HG03432 (cell line): ENCODE results near the gene LTBP3.
A peak's percentile ranks its signal among the peaks of the same experiment; 100 is the strongest.
"Not testable (repeated sequence)": the region's sequence is repeated elsewhere in the genome, so short reads cannot be mapped to it uniquely, and the experiment has no call there.

ENCODE experiments used
- ATAC-seq: cut with Tn5 transposase; IDR thresholded peaks from one replicate; pipeline ENCODE4 v1.9.1; 2021; ENCODE audit warnings: mild to moderate bottlenecking, moderate library complexity; ENCODE audit not compliant: unreplicated experiment

Gene LTBP3

GRCh38 chr11:65538232-65538914, 19.8 kb downstream of the LTBP3 start:
- ATAC-seq = no peak

DNA sequence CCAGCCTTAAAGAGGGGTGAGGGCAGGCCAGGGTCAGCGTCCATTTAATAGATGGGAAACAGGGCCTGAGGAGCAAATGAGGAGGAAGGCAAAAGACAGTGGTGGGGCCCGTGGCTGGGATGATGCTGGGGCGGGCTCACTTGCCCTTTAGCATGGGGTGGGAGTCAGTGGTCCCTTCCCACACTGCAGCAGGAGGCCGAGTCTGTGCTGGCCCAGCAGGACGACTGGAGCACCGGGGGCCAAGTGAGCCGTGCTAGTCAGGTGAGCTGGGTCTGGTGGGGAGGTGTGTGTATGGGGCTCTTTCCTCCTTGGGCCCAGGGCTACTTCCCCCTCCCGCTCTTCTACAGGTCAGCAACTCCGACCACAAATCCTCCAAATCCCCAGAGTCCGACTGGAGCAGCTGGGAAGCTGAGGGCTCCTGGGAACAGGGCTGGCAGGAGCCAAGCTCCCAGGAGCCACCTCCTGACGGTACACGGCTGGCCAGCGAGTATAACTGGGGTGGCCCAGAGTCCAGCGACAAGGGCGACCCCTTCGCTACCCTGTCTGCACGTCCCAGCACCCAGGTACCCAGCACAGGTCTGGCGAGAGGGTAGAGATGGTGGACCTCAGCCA, 20.4 kb downstream of the LTBP3 start:
- ATAC-seq = no peak

- ATAC-seq = no peak
Measured at GRCh38 chr11:65537296-65537597, 20.9 kb downstream of the LTBP3 start.

- no peak for ATAC-seq
Measured at GRCh38 chr11:65536412-65537295, 21.5 kb downstream of the LTBP3 start.

DNA sequence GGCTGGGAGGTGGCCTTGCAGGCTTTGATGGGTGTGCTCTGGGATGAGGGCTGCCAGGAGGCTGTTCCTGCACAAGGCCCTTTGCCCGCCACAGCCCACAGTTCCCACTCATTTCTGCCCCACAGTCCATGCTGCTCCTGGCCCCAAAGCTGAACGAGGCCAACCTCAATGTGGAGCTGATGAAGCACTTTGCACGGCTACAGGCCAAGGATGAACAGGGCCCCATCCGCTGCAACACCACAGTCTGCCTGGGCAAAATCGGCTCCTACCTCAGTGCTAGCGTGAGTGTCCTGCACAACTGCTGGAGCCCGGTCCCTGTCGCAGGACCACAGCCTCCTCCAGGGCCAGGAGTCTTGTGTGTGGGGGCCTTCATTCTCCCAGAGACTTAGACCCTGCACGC, 23.1 kb downstream of the LTBP3 start:
- no peak for ATAC-seq

GRCh38 chr11:65532388-65533064, 25.6 kb downstream of the LTBP3 start:
- ATAC-seq = no peak

DNA sequence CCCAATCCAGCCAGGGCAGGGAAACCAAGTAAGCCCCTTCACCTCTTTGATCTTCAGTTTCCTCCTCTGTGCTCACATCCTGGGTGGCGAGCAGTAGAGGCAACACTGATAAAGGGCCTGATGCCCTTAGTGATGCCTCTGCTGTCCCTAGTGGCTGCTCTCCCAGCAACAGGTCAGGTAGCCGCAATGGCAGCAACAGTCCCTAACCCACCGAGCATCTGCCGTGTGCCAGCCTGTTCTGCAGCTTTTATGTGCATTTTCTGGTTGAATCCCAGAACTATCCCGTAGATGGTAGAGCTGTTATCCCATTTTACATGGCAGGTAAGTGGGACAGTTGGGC, 28.0 kb downstream of the LTBP3 start:
- no peak for ATAC-seq

DNA sequence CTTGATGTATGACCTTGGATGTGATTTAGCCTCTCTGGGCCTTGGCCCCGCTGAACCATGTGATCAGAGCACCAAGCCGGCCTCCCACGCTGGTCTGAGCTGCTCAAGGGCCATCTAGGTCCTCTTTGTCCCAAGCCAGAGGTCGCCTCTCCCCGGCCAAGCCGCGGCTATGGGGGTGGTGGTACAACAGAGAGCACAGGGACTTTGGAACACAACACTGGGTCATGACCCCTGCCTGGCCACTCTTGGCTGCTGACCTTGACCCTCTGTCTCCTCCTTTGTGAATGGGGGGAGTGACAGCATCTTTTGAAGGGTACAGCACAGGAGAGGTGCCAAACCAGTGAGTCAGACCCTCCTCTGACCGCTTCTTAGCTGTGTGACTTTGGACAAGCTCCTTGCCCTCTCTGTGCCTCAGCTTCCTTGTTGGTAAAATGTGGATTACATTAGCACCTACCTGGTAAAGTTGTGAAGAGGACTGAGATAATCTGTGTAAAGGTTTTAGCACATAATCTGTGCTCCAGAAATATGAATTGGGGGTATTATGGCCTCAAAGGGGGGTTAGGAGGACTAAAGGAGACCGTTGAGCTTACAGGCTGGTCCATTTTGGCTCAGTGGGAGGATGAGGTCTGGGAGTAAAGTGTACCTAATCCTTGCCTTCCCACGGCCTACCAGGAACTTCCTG, 28.5 kb downstream of the LTBP3 start:
- ATAC-seq = no peak

DNA sequence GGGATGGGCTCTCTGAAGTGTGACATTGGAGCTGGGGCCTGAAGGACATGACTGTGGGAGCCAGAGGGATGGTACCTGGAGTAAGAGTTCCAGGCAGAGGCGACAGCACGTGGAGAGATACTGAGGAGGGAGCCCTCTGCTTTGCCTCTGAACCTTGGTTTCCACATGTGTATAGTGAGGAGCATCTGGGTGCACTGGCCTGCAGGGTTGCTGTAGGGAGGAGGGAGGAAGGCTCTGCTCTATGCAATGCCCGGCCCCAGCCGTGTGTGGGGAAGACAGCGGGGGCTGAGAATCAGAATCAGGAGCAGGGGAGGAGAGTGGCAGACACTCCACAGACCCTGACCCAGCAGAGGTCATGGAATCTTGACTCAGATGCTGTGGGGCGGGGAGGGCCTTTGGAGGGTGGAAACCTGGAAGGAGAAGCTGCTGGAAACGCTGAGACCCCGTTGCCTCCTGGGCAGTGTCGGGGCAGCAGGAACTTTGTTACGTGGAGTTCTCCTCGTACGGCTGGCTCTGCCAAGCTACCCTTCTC, 29.3 kb downstream of the LTBP3 start:
- ATAC-seq = no peak

GRCh38 chr11:65526744-65527143, 31.4 kb downstream of the LTBP3 start:
- ATAC-seq = no peak

DNA sequence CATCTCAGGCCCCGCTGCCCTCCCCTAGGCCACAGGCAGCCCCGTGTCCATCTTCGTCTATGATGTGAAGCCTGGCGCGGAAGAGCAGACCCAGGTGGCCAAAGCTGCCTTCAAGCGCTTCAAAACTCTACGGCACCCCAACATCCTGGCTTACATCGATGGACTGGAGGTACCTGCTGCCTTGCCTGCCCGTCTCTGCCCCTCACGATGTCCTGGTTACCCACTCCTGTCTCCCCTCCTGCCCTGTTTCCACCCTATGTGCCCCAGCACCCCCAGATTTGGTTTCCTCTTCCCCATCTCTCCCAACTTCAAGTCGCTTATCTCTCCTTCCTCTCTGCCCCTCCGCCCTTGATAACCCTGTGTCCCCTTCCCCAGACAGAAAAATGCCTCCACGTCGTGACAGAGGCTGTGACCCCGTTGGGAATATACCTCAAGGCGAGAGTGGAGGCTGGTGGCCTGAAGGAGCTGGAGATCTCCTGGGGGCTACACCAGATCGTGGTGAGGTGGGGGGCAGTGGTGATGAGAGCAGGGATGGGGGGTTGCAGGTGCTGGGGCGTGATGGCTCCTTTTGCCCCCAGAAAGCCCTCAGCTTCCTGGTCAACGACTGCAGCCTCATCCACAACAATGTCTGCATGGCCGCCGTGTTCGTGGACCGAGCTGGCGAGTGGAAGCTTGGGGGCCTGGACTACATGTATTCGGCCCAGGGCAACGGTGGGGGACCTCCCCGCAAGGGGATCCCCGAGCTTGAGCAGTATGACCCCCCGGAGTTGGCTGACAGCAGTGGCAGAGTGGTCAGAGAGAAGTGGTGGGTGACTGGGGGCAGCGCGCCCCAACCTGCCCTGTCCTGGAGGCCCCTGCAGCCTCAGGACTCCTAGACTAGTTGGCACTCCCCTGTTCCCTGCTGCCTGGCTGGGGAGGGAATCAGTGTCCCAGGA, 32.3 kb downstream of the LTBP3 start:
- no peak for ATAC-seq

DNA sequence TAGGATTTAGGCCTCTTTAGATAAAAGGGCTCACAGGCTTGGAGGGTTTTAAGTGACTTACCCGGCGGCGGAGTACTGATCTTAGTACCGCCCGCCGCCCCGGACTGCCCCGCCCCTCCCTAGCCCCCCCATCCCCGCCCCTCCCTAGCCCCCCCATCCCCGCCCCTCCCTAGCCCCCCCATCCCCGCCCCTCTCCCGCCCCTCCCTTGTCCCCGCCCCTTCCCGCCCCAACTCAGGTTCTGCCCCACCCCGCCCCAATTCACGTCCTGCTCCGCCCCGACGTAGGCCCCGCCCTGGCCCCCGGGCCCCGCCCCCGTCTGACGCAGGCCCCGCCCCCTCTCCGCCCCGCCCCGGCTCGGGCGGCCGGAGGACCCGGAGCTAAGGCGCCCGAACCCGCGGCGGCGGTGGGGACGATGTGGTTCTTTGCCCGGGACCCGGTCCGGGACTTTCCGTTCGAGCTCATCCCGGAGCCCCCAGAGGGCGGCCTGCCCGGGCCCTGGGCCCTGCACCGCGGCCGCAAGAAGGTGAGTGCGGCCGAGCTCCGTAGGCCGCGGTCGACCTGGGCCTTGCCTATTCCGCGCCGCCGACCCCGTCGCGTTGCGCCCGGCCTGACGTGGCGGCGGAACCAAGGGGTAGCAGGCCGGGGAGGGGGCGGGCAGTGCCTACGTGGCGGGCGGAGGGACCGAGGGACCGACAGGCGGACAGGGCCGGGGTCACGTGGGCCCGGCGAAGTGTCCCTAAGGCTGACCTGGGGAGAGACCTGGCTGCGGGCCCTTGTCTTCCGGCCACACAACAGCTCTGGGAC, 33.2 kb downstream of the LTBP3 start, which contains the start of gene SCYL1:
TSS of gene SCYL1 (plus strand) at position 343 of the 805 bp plus-strand sequence. CDS start at position 414, 71 bp downstream.
- peak; percentile 61 for ATAC-seq

DNA sequence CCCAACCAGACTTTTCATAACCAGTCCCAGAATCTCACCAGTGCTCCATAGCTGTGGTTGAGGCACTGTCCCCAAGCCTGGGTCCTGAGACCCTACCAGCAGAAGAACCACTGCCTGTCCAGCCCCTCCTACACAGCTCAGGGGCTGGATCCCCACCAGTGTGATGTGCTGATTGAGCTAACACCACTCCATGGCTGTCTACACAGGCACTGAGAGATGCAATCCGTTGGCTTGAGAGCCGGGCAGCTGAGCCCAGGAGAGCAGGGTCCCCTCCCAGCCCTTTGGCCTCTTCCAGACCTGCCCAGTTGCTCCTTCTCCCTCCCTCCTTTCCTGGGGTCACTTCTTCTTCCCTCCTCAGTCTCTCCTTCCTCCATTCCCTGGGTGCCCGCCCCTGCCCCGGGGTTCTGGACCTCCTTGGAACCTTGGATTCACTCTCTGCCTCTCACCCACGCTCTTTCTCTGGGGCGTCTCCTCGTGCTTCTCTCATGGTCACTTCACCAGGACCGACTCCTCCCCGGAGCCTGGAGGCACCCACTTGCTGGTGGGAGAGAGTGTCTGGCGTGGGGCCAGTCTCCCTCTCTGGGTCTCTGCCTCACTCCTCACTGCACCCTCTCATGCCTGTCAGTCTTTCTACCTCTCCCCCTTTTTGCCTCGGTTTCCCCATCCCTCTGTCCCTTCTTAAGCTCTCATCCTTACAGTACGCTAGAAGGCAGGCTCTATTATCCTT, 34.0 kb downstream of the LTBP3 start:
- no peak for ATAC-seq

DNA sequence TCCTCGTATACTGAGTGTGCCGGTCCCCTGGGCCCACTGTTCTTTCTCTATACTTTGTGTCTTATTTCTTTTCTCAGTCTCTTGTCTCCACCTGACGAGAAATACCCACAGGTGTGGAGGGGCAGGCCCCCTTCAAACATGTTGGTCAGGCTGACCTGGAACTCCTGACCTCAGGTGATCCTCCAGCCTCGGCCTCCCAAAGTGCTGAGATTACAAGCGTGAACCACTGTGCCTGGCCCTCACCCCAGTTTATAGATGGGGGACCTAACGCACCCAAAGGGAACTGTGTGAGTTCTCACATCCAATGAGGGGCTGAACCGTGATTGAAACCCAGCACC, 34.6 kb downstream of the LTBP3 start:
- not testable (repeated sequence) for ATAC-seq

DNA sequence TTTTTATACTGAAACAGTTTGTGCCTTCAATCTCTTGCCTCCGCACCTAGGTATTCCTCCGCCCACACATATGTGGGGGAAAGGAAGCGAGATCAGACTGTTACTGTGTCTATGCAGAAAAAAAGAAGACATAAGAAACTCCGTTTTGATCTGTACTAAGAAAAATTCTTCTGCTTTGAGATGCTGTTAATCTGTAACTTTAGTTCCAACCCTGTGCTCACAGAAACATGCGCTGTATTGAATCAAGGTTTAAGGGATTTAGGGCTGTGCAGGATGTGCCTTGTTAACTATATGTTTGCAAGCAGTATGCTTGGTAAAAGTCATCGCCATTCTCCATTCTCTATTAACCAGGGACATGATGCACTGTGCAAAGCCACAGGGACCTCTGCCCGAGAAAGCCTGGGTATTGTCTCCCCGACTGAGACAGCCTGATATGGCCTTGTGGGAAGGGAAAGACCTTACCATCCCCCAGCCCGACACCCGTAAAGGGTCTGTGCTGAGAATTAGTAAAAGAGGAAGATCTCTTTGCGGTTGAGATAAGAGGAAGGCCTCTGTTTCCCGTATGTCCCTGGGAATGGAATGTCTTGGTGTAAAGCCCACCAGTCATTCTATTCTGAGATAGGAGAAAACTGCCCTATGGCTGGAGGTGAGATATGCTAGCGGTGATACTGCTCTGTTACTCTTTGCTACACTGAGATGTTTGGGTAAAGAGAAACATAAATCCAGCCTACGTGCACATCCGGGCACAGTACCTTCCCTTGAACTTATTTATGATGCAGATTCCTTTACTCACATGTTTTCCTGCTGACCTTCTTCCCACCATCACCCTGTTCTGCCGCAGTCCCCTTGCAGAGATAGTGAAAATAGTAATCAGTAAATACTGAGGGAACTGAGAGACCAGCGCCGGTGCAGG, 35.2 kb downstream of the LTBP3 start:
- not testable (repeated sequence) for ATAC-seq

GRCh38 chr11:65521777-65522521, 36.2 kb downstream of the LTBP3 start:
- ATAC-seq = not testable (repeated sequence)
